Measurements from ENCODE around the gene CPTP. TPM values are rescaled to one million over a fixed set of nuclear protein-coding genes. Genes with fewer than 3 reads are reported as not detected.

CPTP gene
- total RNA-seq, 2 donors from 2014 or later: 45.4 to 60.2 TPM

DNA sequence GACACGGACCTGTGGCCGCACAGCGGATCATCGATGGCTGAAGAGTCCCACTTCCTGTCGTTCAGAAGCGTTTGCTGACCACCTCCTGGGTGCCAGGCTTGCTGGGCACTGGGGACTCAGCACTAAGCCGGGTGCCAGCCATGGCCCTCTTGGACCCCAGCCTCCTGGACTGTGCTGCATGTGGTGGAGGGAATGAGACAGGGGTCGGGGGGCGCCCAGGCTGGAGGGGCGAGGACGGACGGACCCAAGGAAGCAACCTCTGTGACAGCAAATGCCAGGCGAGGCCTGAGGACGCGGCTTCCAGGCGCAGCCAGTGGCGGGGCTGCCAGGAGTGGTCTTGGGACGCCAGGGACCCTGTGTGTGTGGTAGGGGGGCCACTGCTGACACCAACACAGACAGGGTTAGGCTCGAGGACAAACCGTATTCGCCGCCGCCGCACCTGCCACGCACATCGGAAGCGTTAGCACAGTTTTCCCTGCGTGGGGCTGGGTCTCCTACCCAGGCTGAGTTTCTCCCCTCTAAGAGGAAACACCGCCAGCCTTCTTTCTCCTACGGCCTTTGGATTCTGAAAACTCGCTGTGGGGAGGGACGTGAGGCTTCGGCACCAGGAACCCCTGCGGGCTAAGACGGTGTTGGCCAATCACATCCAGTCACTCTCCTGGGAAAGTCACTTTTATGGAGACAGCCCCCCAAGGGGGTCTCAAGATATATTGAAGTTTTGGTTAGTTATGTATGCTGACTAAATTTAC, 36.8 kb downstream of the CPTP start:
- no peaks in the 10 kb centered on the region for H3K9me3 ChIP-seq
- intact Hi-C loops (cut with DNase I): no loop called here
- no peak overlapping the region for H3K4me3 ChIP-seq
- TF ChIP-seq, protein P1, sequence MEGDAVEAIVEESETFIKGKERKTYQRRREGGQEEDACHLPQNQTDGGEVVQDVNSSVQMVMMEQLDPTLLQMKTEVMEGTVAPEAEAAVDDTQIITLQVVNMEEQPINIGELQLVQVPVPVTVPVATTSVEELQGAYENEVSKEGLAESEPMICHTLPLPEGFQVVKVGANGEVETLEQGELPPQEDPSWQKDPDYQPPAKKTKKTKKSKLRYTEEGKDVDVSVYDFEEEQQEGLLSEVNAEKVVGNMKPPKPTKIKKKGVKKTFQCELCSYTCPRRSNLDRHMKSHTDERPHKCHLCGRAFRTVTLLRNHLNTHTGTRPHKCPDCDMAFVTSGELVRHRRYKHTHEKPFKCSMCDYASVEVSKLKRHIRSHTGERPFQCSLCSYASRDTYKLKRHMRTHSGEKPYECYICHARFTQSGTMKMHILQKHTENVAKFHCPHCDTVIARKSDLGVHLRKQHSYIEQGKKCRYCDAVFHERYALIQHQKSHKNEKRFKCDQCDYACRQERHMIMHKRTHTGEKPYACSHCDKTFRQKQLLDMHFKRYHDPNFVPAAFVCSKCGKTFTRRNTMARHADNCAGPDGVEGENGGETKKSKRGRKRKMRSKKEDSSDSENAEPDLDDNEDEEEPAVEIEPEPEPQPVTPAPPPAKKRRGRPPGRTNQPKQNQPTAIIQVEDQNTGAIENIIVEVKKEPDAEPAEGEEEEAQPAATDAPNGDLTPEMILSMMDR (IDR thresholded peaks at IDR 0.05): no peak
- H3K4me1 ChIP-seq: no peaks in the 10 kb centered on the region
- peaks cover 5% of the 10 kb centered on the region for H3K27me3 ChIP-seq
- peak overlapping the region in 1 of 2 donors; percentile 26 for H3K9ac ChIP-seq (ENCODE audit: low read depth in 2 of 2, low read length in 2 of 2)
- no peak for DNase-seq
- H3K36me3 ChIP-seq: no peaks in the 10 kb centered on the region
- H3K27ac ChIP-seq: peak overlapping the region; percentile 12

DNA sequence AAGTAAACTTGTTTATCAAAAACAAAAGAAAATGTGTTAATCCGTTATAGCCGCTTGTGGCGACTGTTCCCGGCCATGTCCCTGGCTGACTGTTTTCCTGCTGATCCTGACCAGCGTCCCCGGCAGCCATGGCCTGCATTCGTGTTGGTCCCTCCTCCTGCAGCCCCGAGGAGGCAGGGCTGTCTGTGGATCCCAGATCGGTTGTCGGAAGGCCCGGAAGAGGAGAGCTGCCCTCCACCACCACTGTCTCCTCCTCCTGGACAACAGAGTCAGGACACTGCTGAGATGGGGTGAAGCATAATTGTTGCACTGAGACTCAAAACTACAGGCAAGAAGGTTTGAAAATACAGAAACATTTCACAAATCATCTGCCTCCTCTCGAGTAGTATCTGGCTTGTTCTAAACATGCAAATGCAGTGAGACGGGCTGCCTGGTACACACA, 37.4 kb downstream of the CPTP start:
- Histone ChIP-seq H3K36me3 (no peaks in the 10 kb centered on the region), H3K9ac (ENCODE audit: low read depth in 2 of 2, low read length in 2 of 2) (peak overlapping the region; percentile 24 to 26), H3K27ac (peak overlapping the region; percentile 12), H3K4me3 (no peak overlapping the region), H3K4me1 (no peaks in the 10 kb centered on the region), H3K9me3 (no peaks in the 10 kb centered on the region), H3K27me3 (peaks cover 5% of the 10 kb centered on the region)
- intact Hi-C loops (cut with DNase I): no loop called here
- peak; percentile 31 for DNase-seq
- TF ChIP-seq, protein P1 (IDR thresholded peaks at IDR 0.05): no peak

DNA sequence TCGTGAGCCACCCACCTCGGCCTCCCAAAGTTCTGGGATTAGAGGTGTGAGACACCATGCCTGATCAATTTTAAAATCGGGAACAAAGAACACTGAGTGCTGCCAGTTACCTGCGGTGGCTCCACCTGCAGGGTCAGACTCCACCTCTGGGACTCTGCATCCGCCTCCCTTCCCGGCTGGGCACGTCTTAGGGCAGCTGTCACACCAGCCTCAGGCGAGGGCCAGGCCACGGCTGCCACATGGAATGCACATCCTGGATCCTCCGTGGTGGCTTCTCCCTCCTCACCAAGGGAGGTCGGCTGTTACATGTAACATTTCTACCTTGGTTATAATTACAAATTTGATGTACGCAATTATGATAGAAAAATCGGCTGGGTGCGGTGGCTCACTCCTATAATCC, 39.7 kb downstream of the CPTP start:
- Histone ChIP-seq H3K9ac (ENCODE audit: low read depth in 2 of 2, low read length in 2 of 2) (no peak overlapping the region), H3K36me3 (no peaks in the 10 kb centered on the region), H3K4me1 (no peaks in the 10 kb centered on the region), H3K9me3 (no peaks in the 10 kb centered on the region), H3K27me3 (peaks cover 4% of the 10 kb centered on the region), H3K4me3 (no peak overlapping the region), H3K27ac (no peak overlapping the region)
- TF ChIP-seq, protein P1 (IDR thresholded peaks at IDR 0.05): no peak
- peak; percentile 20 for DNase-seq
- intact Hi-C loops (cut with DNase I): no loop called here

DNA sequence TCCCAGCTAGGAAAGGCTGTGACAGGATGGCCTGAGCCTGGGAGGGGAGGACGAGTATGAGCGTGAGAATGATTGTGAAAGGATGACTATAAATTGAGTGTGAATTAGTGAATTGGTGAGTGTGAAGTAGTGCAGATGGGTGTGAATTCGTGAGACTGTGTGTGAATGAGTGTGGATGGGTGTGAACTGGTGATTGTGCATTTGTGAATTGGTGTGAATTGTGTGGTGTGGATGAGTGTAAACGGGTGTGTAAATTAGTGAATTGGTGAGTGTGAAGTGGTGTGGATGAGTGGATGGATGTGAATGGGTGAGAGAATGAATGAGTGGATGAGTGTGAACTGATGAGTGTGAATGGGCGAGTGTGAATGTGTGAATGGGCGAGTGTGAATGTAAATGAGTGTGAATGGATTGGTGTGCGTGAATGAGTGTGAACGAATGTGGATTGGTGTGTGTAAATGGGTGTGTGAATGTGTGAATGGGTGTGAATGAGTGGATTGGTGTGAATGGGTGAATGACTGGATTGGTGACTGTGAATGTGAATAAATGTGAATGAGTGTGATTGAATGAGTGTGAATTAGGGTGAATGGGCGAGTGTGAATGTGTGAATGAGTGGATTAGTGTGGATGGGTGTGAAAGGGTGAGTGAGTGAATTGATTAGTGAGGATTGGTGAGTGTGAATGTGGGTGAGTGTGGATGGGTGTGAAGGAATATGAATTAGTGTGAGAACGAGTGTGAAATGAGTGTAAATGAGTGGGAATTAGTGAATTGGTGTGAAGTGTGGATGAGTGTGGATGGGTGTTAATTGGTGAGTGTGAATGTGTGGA, 41.5 kb downstream of the CPTP start:
- no peaks in the 10 kb centered on the region for H3K4me1 ChIP-seq
- TF ChIP-seq, protein P1 (IDR thresholded peaks at IDR 0.05): no peak
- no peak for DNase-seq
- H3K36me3 ChIP-seq: no peaks in the 10 kb centered on the region
- no peaks in the 10 kb centered on the region for H3K9me3 ChIP-seq
- no peak overlapping the region for H3K27ac ChIP-seq
- no peaks in the 10 kb centered on the region for H3K27me3 ChIP-seq
- no peak overlapping the region for H3K9ac ChIP-seq (ENCODE audit: low read depth in 2 of 2, low read length in 2 of 2)
- intact Hi-C loops (cut with DNase I): no loop called here
- no peak overlapping the region for H3K4me3 ChIP-seq

DNA sequence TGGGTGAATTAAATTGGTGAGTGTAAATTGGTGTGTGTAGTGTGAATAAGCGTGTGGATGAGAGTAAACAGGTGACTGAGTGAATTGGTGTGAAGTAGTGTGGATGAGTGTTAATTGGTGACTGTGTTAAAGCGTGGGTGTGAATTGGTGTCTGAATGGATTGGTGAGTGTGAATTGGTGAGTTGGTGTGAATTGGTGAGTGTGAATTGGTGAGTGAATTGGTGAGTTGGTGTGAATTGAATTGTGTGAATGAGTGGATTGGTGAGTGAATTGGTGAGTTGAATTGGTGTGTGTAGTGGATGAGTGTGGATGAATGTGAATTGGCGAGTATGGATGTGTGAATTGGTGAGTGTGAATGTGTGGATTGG, 42.1 kb downstream of the CPTP start:
- intact Hi-C loops (cut with DNase I): no loop called here
- no peaks in the 10 kb centered on the region for H3K27me3 ChIP-seq
- DNase-seq: no peak
- no peaks in the 10 kb centered on the region for H3K4me1 ChIP-seq
- H3K36me3 ChIP-seq: no peaks in the 10 kb centered on the region
- H3K27ac ChIP-seq: no peak overlapping the region
- H3K9me3 ChIP-seq: no peaks in the 10 kb centered on the region
- TF ChIP-seq, protein P1 (IDR thresholded peaks at IDR 0.05): no peak
- no peak overlapping the region for H3K4me3 ChIP-seq
- H3K9ac ChIP-seq (ENCODE audit: low read depth in 2 of 2, low read length in 2 of 2): no peak overlapping the region

All from colonic mucosa (tissue), 4 donors.